Measurements from ENCODE around the gene CCDC192.

DNA sequence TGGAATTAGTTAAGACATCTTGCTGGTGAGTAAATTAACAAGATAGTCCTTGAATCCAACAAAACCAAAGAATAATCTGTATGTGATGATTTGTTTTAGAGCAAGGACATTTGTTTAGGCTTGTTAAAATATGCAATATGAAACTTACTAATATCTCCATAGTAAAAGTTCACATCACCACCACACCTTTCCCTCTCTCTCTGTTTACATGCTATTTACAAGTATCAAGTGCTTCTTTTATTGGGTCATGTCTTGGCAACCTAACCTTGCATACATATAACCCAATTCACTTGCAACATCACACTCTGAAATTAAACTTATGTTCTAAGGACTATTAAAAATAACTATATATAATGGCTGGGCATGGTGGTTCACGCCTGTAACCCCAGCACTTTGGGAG is 161.3 kb downstream of the CCDC192 start:
- TF ChIP-seq, protein P1, sequence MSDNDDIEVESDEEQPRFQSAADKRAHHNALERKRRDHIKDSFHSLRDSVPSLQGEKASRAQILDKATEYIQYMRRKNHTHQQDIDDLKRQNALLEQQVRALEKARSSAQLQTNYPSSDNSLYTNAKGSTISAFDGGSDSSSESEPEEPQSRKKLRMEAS (IDR thresholded peaks at IDR 0.05; ENCODE audit: low read depth, low read length) = no peak
- TF ChIP-seq, protein P2, sequence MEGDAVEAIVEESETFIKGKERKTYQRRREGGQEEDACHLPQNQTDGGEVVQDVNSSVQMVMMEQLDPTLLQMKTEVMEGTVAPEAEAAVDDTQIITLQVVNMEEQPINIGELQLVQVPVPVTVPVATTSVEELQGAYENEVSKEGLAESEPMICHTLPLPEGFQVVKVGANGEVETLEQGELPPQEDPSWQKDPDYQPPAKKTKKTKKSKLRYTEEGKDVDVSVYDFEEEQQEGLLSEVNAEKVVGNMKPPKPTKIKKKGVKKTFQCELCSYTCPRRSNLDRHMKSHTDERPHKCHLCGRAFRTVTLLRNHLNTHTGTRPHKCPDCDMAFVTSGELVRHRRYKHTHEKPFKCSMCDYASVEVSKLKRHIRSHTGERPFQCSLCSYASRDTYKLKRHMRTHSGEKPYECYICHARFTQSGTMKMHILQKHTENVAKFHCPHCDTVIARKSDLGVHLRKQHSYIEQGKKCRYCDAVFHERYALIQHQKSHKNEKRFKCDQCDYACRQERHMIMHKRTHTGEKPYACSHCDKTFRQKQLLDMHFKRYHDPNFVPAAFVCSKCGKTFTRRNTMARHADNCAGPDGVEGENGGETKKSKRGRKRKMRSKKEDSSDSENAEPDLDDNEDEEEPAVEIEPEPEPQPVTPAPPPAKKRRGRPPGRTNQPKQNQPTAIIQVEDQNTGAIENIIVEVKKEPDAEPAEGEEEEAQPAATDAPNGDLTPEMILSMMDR (IDR thresholded peaks at IDR 0.05; ENCODE audit: low read depth, low read length) = no peak
- TF ChIP-seq POLR2A (IDR thresholded peaks at IDR 0.05; ENCODE audit: extremely low read depth, insufficient read length) (no peak), MYC (IDR thresholded peaks at IDR 0.05; ENCODE audit: low read depth, low read length) (no peak)
